ENCODE results near the gene ANXA5.

The ANXA5 gene

GRCh38 chr4:121632636-121633035 lies 64.1 kb downstream of the ANXA5 start:
- DNase-seq: no peak
